Endometrial microvascular endothelial cells (primary cell): Measurements from ENCODE around the gene PARN. TPM values are rescaled to one million over a fixed set of nuclear protein-coding genes. Genes with fewer than 3 reads are reported as not detected.
"Not testable (repeated sequence)": the region's sequence is repeated elsewhere in the genome, so short reads cannot be mapped to it uniquely, and the experiment has no call there.

Source experiments
- in situ Hi-C: cut with HindIII; loops from 2 replicates; pipeline ENCODE4 v1.10.0; 2017; ENCODE audit warnings: low sequenced_read_pairs, low pct_unique_long_range_greater_than_20kb; ENCODE audit errors: inconsistent ontology term
- total RNA-seq: library from RNA; depleted of rRNA; stranded (reverse); fragments of >200 nt; gene quantifications from one replicate; pipeline ENCODE4 v1.2.3, GENCODE V29; 2015; ENCODE audit errors: inconsistent ontology term

Gene PARN
- total RNA-seq, 1 donor from 2014 or later, result 38.8 TPM

GRCh38 chr16:14585287-14585686 lies 44.8 kb downstream of the PARN start:
- in situ Hi-C loops, result no loop called here

- in situ Hi-C loops, result not testable (repeated sequence)
These were observed 49.1 kb downstream of the PARN start for GRCh38 chr16:14580926-14581325.

DNA sequence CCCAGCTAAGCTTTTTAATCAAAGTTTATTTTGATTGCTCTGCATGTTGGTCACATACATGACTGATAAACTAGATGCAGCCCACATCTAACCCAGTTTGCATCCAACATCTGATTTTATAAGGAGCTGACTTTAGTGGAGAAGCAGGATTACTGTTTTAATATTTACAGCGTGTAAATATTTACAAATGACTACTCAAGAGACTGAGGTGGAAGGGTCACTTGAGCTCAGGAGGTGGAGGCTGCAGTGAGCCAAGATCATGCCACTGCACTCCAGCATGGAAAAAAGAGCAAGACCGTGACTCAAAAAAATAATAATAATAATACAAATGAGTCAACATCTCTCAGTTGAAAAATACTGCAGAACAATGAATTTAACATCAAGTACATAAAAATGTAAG lies 50.8 kb downstream of the PARN start:
- in situ Hi-C loops, result no loop called here

DNA sequence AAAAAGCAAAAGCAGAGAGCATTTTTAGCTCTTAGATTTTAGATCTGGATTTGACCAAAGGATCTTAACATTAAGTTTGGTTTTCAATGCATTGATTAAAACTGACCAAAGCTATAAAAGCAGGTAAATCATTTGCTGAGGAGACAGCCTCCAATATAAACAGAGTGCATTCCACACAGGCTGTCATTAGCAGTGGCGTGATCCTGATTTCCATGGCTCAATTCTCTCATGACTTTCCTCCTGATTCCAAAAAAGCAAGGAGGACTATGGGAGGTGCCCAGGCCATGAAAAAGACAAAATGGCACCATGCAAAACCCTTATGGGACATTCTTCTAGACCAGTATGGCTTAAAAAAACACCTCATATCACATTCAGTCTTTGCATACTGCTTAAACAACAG lies 53.5 kb downstream of the PARN start:
- in situ Hi-C loops, result no loop called here

DNA sequence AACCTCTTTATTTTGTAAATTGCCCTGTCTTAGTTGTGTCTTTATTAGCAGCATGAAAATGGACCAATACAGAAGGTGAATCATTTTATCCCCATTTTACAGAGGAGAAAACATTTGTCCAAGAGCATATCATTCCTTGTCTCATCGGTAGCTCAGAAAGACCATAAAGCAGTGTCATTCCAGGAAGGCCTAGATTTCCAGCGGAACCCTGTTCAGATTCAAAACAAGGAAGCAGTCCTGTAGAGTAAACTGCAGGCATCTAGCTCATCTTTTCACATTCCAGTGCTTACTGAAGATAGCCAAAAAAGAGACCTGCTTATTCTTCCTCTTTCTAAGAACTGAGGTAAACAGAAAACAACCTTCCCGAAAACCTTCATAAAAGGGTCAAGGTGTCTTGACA lies 54.0 kb downstream of the PARN start:
- in situ Hi-C loops, result no loop called here

GRCh38 chr16:14574698-14575415 lies 55.2 kb downstream of the PARN start:
- in situ Hi-C loops, result not testable (repeated sequence)

DNA sequence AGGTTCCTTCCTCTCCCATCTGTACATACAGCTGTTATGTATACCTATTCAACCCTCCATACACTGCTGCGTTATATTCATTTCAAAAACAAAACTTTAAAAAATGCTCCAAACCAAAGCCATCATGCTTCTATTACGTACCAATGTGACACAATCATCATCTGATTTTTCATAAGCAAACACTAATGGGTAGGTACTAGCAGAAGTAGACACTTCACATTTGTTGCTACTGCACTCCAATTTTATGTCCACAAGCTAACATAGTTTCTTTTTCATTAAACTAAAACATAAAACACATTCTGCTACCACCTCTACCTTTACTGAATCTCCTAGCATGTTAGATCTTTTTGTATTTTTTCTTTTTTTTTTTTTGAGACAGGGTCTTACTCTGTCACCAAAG lies 57.5 kb downstream of the PARN start:
- in situ Hi-C loops, result no loop called here

DNA sequence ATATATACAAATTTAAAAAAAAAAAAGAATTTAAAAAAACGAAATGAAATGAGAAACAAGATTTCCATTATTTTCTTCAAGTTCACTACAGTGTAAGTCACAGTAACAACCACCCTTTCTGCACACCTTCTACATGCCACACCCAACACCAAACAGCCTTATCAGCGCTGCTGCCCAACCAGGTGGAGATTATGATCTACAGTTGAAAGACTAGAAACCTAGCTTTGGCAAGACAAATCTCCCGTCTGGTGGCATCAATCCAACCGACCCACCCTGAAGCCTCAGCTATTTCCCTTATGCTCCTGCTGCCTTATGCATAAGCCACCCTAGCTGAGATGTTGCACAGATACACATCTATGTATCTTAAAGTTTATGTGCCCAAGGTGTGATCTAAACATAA lies 60.8 kb downstream of the PARN start:
- in situ Hi-C loops, result no loop called here

DNA sequence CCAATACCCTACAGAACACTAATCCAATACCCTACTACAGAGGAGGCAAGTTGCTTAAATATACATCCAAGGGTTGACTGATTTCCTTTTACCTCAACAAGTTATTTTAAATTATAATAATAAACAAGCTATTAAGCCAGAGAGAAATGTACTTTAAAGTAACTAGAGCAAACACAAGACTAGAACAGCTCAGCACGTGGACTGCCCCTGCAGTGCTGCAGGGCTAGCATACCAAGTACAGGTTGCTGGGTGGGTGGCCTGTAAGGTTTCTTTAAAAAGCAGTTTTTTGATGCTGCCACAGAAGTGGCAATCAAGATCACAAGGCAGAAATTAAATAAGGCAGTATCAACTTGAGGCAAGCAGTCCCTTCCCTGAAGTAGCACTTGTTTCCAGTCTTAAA lies 63.5 kb downstream of the PARN start:
- in situ Hi-C loops, result no loop called here

- in situ Hi-C loops, result no loop called here
These were observed 64.4 kb downstream of the PARN start for GRCh38 chr16:14565688-14566025.

- in situ Hi-C loops, result no loop called here
These were observed 65.0 kb downstream of the PARN start for GRCh38 chr16:14564861-14565687.

- in situ Hi-C loops, result no loop called here
These were observed 65.7 kb downstream of the PARN start for GRCh38 chr16:14564323-14564722.

- in situ Hi-C loops, result no loop called here
These were observed 67.2 kb downstream of the PARN start for GRCh38 chr16:14562691-14563491.

- in situ Hi-C loops, result no loop called here
These were observed 69.5 kb downstream of the PARN start for GRCh38 chr16:14560523-14560922.

- in situ Hi-C loops, result no loop called here
These were observed 70.2 kb downstream of the PARN start for GRCh38 chr16:14559809-14560241.

GRCh38 chr16:14553447-14553846 lies 76.6 kb downstream of the PARN start:
- in situ Hi-C loops, result no loop called here

- in situ Hi-C loops, result no loop called here
These were observed 80.3 kb downstream of the PARN start for GRCh38 chr16:14549789-14550153.

- in situ Hi-C loops, result no loop called here
These were observed 80.9 kb downstream of the PARN start for GRCh38 chr16:14548933-14549788.

DNA sequence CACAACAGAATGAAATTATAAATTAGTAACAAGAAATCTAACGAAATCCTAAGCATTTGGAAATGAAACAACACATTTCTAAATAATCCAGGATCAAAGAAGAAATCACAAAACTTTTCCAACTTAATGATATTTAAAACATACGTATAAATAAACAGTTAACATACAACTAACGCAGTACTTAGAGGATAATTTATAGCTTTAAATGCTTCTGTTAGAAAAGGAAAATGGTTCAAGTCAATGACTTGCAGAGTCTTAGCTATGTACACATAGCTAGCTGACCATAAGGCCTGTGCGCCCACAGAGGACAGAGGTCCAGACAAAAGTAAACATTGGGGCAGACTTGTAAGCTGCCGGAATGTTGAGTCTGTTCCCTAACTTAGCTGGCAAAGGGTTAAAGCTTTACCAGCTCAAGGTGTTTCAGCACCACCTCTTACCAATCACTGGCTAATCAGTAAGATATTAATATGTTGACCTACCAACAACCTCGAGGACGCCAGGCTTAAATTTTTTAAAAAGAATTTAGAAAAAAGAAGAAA lies 84.6 kb downstream of the PARN start:
- in situ Hi-C loops, result no loop called here
